ENCODE results near the gene L3MBTL3.

The L3MBTL3 gene

DNA sequence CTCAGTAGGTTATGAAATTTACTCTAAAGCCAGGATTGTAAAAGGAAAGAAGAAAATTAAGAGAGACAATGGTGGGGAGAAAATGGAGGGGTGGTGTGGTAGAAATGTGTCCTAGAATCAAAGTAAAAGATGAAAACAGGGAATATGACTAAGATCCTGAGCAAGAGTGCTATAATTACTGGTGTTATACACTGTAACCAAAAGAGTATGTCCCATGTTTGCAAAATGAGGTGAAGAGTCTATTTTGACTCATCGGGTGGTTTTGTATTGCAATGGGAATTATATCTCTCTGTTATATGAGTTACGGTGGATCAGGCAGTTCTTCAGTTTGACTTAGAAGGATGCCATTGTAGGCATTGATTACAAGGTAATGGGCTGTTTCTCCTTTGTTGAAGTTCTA lies 8.5 kb downstream of the L3MBTL3 start:
- no peak for DNase-seq (ENCODE audit: low read depth, low spot score)

DNA sequence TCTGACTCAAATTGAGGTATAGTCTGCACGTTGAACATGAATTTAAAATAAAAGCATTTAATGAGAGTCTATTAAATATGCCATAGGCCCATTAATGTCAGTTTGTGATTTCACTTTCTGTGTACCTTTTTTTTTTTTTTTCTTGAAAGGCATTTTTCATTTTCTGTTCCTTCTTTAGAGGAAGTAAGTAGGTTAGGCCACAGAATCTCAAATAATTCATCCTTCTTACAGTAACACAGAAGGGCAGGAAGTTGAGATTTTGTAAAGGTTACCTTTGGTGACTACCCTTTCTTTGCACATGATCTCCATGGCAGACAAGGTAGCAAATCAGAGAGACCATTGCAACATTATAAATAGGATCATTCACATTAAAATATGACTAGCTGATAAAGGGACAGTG lies 9.6 kb downstream of the L3MBTL3 start:
- no peak for DNase-seq (ENCODE audit: low read depth, low spot score)

DNA sequence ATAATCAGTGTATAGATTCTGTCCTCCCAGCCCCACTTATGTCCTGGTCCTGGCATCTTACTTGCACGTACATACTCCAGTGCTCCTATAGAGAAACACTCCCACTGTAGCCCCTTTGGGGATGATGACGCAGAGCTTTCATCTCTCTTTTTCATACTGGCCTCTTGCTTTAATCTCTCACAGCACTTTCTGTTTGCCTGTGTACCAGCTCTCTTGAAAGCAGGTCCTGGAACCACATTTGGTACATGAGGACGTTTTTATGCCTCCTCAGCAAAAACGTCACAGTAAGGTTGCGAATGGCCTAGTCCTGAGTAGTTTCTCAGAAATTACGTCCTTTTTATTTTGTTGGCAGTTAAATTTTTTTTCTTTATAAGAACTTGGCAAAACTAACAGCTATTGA lies 10.8 kb downstream of the L3MBTL3 start:
- DNase-seq (ENCODE audit: low read depth, low spot score), result no peak

DNA sequence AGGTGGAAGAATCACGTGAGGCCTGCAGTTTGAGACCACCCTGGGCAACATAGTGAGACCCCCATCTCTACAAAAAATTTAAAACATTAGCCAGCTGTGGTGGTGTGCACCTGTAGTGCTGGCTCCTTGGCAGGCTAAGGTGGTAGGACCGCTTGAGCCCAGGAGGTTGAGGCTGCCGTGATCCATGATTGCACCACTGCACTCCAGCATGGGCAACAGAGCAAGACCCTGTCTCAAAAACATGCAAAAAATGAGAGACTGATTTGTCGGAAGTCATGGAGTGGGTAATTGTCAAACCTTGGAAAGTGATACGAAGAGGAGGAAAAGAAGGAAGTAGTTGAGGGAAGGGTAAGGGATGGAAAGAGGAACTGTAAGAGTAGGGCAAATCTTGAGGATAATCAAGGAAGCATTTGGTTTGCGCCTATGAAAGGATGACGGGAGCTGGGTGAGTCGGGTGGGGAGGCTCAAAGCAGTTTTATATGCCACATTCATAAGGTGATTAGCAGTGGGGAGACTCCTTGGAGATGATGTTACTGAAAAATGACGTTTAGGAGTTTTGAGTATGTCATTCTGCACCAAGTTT lies 14.5 kb downstream of the L3MBTL3 start:
- no peak for DNase-seq (ENCODE audit: low read depth, low spot score)

DNA sequence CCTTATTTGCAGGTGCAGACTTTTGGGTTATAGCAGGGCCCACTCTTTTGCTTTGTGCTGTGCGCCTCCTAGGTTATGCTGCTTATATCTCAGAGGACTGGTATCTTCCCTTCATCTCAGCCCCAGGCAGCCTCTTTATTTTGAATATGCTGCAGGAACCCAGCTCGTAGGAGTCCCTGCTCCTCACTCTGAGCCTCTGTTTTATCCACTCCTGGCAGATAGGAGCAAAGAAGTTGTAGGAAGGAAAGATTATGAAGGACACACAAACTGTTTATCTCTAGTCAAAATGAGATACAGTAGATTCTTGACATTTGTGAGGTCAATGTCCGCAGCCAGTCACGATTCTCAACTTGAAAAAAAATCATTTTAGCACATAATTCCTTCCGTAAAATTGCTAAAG lies 15.6 kb downstream of the L3MBTL3 start:
- no peak for DNase-seq (ENCODE audit: low read depth, low spot score)

DNA sequence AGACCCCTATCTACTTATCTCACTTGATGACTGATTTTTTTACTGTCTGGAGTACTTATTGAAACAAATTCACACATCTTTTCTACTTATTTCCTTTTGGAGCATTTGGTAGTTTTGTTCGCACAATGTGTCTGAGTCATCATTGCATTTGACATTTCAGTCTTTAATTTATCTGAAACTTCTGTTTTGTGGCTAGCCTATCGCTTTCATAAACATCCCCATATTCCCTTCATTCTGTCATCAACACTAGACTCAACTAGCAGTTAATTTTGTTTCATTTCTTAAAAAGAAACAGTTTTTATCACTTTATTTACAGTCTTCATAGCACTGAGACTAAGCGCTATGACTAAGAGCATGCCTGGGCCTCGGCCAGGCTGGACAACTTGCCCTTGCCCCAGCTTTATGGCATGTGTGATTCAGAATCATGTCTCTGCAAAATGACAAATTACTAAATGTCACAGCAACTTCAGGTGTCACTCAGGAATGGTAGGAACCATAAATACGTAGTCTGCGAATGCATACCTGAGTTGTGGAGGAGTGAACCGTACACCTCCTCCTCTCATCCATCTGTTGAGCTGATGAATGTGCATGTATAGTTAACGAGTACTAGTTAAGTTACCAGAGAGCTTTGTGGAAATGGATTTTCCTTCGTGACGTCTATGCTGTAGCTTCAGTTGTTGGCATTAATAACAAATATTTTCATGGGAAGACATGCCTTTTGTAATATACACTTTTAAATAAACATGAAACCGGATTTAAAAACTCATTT lies 16.2 kb downstream of the L3MBTL3 start:
- no peak for DNase-seq (ENCODE audit: low read depth, low spot score)

DNA sequence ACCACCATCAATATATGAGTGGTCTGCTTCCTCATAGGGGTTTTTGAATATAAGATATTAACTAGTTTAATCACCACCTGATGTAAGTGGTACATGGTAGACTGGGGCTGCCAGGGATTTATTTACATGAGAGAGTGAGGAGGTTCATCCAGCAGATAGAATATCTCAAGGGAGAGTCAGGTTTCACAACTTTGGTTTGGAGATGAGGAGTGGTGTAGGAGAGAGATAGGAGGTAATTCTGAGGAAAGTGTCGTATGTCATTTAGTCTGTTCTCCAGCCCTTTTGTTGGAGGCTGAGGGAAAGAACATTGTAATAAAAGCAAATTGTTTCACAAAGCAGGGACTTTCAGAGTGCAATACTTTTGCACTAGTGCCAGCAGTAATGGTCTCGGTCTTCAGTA lies 16.8 kb downstream of the L3MBTL3 start:
- no peak for DNase-seq (ENCODE audit: low read depth, low spot score)

DNA sequence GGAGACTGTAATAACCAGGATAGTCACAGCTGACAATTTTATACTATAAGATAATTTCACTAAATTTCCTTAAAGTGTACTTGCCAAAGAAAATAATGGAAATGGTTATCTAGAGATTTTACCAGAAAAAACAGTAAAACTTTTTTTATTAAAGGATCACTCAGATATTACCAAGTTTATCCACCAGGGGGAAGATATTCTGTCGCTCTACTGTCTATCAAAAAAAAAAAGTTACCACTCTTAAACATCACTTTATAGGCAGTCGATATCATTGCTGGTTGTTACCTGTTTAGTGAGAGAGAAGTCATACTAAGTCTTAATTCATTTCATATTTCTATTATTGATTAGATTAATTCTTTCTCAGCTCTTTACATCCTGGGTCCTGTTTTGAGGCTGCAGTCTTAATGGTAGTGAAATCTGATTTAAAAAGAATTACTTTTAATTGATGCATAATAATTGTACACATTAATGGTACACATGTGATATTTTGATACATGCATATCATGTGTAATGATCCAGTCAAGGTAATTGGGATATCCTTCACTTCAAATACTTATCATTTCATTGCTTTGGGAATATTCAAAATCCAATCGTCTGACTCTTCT lies 18.9 kb downstream of the L3MBTL3 start:
- no peak for DNase-seq (ENCODE audit: low read depth, low spot score)

DNA sequence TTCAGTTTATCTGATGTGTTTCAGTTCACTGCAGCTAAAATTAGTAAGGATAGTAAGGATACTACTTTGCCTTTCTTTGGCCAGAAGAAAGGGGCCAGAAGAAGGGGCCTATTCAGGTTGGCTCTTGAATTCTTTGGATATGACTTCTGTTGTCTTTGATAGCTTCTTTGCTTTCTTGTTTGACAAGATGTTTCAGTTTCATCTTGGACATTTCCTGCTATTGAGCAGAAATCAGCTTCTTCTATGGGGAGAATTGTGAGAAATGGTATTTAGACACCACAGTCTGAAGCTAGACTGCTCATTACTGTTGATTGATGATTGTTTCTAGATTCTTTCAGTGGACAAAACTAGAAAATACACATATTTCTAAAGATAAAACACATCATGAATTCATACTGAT lies 23.2 kb downstream of the L3MBTL3 start:
- DNase-seq (ENCODE audit: low read depth, low spot score), result no peak

DNA sequence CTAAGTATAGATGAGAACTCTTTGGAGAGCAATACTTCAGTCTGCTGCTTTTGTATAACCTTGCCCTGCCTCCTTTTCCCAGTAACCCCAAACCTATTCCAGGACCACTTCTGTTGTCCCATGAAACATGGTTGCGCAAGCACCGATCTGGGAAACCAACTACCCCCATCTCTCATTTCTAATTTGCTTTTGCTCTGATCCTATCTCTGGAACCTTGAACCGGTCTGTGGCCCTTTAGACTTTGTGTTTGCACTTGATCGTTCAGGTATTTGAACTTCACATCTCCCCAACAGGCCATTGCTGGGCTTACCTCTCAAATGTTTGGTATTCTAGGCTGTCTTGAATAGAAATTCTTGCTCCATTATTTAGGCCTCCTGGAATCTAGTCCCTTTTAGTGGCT lies 25.0 kb downstream of the L3MBTL3 start:
- no peak for DNase-seq (ENCODE audit: low read depth, low spot score)

DNA sequence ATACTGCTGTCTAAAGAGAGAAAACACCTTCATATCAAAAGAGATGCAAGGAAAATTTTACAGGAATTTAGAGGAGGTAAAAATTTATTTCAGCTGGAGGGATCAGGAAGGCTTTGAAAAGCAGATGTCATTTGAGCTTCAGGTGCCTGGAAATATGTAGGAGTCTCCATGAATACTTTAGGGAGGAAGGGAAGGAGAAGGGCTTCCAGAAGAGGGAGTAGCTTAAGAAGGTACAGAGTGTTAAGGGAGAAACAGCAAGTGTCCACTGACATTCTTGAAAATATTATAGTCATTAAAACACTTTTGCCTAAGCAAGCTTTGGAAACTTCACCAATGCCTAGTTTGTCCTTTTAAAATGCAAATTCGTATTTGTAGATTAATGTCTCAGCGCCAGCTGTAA lies 27.2 kb downstream of the L3MBTL3 start:
- no peak for DNase-seq (ENCODE audit: low read depth, low spot score)

DNA sequence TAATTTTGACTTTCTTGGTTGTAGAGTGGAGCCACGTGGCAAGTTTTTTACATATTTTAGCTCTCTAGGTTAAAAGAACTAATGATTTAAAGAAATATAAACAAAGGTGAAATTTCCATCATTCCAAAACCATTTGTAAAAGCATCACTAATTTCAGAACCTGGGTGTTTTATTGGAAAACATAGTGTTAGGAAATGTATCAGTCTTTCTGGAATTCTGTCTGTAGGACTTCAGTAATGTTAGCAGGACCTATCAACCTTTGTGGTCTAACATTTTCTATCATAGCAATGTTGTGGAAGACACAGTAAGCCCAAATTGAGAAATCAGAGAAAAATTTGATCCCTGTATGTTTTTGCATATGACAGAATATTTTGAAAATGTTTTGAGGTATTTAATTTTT lies 28.3 kb downstream of the L3MBTL3 start:
- DNase-seq (ENCODE audit: low read depth, low spot score), result no peak

DNA sequence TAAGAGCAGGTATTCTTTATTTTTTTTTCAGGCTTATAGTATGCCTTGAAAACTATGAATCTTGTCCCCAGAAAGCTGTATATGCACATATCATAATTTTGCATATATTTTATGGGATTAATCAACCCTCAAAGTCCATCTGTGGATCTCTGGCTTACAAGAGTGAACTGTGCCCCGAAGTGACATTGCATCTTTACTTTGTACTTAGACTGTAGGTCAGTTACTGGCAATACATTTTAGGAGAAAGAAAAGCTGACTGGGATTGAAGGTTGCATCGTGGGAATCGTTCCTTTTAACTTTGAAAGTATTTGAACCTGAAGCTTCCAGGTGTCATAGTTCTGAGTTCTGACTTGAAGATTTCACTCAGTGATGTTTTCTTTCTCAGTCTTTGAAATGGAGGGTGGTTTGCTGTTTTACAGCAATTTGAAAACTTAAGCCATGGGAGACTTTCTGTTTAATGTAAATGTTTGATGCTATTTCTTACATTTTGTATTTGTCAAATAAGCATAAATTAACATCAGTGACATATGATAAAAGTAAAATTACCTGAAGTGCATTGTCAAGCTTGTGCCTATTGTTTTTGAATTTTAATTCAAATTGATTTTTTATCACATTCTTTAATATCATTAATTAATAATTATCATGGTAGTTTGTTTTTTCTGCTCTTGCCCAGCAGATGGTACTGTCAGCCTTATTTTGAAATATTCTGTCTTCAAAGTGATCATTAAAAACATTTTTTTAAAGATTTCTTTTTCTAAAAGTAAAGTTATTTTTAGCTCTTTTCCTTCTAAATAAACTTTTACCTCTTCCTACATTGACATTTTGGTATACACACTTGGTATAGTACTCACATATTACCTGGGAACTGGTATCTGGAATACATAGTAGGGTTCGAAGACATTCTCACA lies 29.0 kb downstream of the L3MBTL3 start:
- no peak for DNase-seq (ENCODE audit: low read depth, low spot score)

DNA sequence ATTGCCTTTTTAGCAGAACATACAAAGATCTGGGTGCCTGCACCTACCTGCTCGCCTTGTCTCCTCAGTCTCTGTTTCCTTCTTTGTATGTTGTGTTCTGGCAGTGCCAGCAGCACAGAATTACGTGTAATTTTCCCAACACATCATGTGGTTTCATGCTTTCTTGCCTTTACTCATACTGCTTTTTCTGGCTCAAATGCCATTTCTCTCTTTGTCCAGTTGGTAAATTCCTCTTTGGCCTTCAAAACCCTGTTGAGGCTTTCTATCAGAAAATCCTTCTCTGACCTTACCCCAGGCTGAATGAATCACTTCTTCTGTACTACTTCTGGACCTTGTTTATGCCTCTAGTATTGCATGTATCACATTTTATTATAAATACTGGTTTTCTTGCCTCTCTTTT lies 31.8 kb downstream of the L3MBTL3 start:
- no peak for DNase-seq (ENCODE audit: low read depth, low spot score)

DNA sequence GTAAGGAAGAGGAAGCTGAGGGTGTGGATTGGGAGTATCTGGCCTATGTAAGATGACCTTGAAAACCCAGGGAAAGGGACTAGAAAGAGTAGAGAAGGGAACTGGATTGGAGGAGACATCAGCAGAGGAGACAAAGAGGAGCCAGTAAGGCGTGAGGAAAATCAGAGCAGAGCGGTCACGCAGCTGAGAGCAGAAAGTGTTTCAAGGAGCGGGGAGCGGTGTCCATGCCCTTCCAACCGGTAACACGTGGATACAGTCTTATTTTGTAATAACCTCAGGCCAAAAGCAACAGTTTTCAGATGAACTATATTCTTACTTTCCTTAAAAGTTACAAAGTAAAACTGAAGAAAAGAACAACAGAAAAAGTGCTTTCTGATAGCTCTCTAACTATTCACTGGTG lies 36.3 kb downstream of the L3MBTL3 start:
- DNase-seq (ENCODE audit: low read depth, low spot score), result no peak

DNA sequence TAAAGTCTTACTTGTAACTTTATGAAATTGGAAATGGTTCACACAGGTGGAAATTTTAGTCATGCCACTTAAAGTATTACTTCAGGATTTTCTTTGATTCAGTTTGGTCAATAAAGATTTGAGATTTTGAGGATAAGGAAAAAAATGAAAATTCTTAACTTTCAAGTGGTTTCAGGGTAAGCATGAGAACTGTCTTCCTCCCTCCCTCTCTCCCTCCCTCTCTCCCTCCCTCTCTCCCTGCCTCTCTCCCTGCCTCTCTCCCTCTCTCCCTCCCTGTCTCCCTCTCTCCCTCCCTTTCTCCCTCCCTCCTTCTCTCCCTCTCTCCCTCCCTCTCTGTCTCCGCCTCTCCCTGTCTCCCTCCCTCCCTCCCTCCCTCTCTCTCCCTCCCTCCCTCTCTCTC lies 36.9 kb downstream of the L3MBTL3 start:
- no peak for DNase-seq (ENCODE audit: low read depth, low spot score)

DNA sequence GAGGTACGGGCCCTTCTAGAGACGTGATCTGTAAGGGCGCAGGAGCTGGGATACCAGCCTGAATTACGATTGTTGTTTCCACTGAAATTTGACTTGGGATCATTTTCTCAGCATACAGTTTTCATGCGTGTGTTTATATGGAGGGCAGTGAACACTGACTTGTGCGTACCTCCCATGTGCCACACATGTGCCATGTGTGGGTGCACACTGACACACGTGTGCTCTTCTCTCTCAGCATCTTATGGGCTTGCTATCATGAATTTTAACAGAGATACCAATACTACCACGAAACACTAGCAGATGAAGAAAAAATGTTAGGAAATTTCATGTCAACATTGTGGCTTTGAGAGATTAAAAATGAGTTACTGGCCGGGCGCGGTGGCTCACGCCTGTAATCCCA lies 39.1 kb downstream of the L3MBTL3 start:
- no peak for DNase-seq (ENCODE audit: low read depth, low spot score)

DNA sequence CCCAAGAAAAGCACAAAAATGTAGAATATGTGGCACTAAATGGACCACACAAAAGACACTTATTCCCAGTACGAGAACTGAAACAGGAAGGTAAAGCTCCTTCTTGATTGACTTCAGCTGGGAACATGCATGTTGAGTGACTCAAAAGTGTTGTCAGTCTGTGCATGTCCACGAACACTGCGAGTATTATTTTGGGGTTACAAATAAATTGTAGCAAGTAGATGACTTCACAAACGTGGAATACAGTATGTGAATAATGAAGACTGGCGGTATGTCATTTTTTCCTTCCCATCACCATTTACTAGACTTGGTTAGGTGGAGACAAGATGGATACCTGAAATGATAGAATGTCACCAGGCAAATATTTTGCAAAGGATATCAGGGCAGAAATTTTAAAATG lies 45.4 kb downstream of the L3MBTL3 start:
- no peak for DNase-seq (ENCODE audit: low read depth, low spot score)

DNA sequence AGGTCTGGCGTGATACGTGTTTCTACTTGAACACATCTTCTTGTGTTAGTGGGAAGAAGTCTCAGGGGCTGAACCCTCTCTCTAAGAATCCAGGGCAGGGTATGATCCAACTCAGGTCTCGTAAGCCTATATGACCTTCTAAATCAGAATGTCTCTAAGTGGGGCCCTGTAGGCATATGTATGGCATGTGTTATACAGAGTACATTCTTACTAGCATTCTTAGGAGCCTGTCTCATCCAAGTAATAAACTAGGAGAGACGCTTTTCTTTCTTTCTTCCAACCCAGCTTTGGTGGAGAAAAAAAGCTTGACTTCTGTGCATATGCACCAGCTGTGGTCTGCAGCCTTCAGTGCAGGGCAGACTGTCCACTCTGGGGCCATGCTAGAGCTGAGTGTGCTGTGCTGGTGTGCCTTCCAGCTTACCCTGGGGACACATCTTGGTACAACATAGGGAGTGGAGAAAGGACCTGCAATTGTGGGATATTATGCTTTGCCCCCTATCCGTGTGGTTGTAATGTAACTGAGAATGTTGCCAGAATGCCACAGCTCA lies 47.3 kb downstream of the L3MBTL3 start:
- no peak for DNase-seq (ENCODE audit: low read depth, low spot score)

DNA sequence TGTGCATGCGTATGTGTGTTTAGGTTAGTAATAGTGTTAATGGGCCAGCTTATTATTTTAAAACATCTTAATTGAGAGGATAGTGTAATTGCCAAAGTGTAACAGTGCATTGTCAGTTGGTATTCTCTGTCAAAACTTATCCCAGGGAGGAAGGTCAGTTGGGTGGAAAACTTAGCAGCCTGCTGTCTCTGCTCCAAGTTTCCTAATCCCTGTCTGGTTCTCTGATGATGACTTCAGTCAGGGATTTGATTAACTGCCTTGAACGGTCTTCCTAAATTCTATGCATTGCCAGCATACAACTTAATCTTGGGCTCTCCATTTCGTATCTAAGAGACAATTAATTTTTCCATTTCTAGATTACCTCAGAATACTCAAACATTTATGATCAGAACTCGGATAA lies 51.1 kb downstream of the L3MBTL3 start:
- no peak for DNase-seq (ENCODE audit: low read depth, low spot score)

DNA sequence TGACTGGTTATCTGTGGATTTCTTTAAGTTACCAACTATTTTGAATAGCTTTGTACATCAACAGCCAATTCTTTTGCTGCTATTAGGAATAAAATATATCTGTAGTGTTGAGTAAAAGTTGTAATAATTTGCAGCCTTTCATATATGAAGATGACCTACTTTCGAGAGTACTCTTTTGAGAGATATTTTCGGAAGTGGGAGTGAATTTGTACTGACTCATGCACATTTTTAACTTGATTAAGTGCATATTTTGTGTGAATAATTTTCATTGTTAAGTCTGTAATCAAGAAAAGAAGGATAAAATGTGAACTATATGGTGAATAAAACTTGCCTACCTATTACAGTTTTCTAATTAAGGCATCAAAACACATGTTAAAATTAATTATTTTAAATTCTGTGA lies 51.9 kb downstream of the L3MBTL3 start:
- DNase-seq (ENCODE audit: low read depth, low spot score), result no peak

DNA sequence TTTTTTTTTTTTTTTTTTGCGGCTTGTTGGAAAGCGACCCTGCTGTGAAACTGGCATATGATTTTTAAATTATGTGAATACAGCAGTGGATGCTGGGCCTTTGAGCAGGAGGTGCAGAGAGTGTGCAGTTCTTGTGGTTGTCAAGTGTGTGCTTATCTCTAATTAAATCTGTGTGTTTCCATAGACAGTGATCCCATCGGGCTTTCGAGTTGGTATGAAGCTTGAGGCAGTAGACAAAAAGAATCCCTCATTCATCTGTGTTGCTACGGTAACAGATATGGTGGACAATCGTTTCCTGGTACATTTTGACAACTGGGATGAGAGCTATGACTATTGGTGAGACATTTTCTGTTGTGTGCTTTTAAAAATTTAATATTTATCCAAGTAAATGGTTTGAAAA lies 52.4 kb downstream of the L3MBTL3 start:
- no peak for DNase-seq (ENCODE audit: low read depth, low spot score)

Measured in brain pericyte (primary cell).